Neural progenitor cell (in vitro differentiated cells): ENCODE results near the gene LGALS14.

Experiments used
- EZH2 ChIP-seq: fragments of 200-600 bp; sonication (generic); IDR thresholded peaks from 2 replicates; pipeline ENCODE4 v1.6.1; 2017; ENCODE audit warnings: antibody characterized with exemption, mild to moderate bottlenecking, moderate library complexity
- EZH2phosphoT487 ChIP-seq: fragments of 200-600 bp; sonication (generic); IDR thresholded peaks from 2 replicates; pipeline ENCODE4 v1.6.1; 2017; ENCODE audit warnings: antibody characterized with exemption
- TF ChIP-seq, protein P1 (sequence below): fragments of 200-600 bp; sonication (generic); IDR thresholded peaks from 2 replicates; pipeline ENCODE4 v1.5.1; 2017; ENCODE audit warnings: antibody characterized with exemption, mild to moderate bottlenecking

GRCh38 chr19:39752795-39753194 lies 48.5 kb downstream of the LGALS14 start:
- TF ChIP-seq EZH2 (no peak), EZH2phosphoT487 (no peak)
- TF ChIP-seq, protein P1, sequence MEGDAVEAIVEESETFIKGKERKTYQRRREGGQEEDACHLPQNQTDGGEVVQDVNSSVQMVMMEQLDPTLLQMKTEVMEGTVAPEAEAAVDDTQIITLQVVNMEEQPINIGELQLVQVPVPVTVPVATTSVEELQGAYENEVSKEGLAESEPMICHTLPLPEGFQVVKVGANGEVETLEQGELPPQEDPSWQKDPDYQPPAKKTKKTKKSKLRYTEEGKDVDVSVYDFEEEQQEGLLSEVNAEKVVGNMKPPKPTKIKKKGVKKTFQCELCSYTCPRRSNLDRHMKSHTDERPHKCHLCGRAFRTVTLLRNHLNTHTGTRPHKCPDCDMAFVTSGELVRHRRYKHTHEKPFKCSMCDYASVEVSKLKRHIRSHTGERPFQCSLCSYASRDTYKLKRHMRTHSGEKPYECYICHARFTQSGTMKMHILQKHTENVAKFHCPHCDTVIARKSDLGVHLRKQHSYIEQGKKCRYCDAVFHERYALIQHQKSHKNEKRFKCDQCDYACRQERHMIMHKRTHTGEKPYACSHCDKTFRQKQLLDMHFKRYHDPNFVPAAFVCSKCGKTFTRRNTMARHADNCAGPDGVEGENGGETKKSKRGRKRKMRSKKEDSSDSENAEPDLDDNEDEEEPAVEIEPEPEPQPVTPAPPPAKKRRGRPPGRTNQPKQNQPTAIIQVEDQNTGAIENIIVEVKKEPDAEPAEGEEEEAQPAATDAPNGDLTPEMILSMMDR: no peak
